Lower lobe of right lung (tissue), 2 donors: ENCODE results near the gene ELF1. TPM values are rescaled to one million over a fixed set of nuclear protein-coding genes. Genes with fewer than 3 reads are reported as not detected.
"Not testable (repeated sequence)": the region's sequence is repeated elsewhere in the genome, so short reads cannot be mapped to it uniquely, and the experiment has no call there.

Experiments
- ATAC-seq, 2 donors: fragments of 200-7000 bp; cut with Tn5 transposase; one replicate each; pipeline ENCODE4 v1.9.1; 2020 to 2022; ENCODE audit warnings: mild to moderate bottlenecking in 2 of 2, moderate library complexity in 2 of 2
- DNase-seq: peaks from one replicate; pipeline ENCODE4 v3.0.0-alpha.2; 2020
- H3K27ac ChIP-seq: fragments of 200-600 bp; one replicate; pipeline ENCODE4 v1.8.0; 2022
- H3K27me3 ChIP-seq: fragments of 200-600 bp; one replicate; pipeline ENCODE4 v1.8.0; 2022; ENCODE audit warnings: low read depth
- H3K36me3 ChIP-seq: fragments of 200-600 bp; one replicate; pipeline ENCODE4 v1.8.0; 2022; ENCODE audit warnings: mild to moderate bottlenecking
- H3K4me1 ChIP-seq: fragments of 200-600 bp; one replicate; pipeline ENCODE4 v1.8.0; 2022
- H3K4me3 ChIP-seq: fragments of 200-600 bp; one replicate; pipeline ENCODE4 v1.8.0; 2022; ENCODE audit warnings: mild to moderate bottlenecking
- H3K9me3 ChIP-seq: fragments of 200-600 bp; one replicate; pipeline ENCODE4 v1.8.0; 2022
- intact Hi-C: fragments of 100-400 bp; cut with DNase I; formaldehyde crosslinking; loops from one replicate; pipeline ENCODE4 v1.11.0; 2022
- total RNA-seq: library from RNA; stranded (reverse); fragmentation: NEBNext Ultra II Directional; extraction: Animal tissue kit (Norgen Biotek cat#: 25700); gene quantifications from one replicate; pipeline ENCODE4 v1.2.1, GENCODE V29; 2021
- TF ChIP-seq, protein P1 (sequence below): fragments of 200-600 bp; IDR thresholded peaks from one replicate; pipeline ENCODE4 v1.8.0; 2022; ENCODE audit warnings: antibody characterized with exemption, mild to moderate bottlenecking
- donor health status: DM: no; HTN: yes; CAD: no; lungs with severe emphysema.

The ELF1 gene
- total RNA-seq, 1 donor from 2014 or later = 98.1 TPM

DNA sequence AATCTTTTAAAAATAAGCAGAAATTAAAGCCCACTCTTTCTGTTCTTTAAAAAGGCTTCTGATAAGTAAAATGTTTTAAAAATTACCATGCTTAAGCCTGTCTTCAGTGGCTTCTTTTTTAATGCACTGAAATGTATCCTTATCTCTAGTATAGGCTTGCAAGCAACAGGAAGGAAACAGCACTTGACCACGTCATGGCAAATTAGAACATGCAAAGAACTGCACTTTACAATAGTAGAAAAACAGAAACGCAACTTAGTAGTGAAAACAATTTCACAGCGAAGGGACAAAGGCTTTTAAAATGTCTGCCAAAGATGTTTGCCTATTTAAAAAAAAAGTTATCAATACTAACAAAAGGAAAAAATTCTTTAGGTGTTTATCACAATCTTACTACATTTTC lies 36.3 kb downstream of the ELF1 start:
- H3K27me3 ChIP-seq = no peaks in the 10 kb centered on the region
- TF ChIP-seq, protein P1, sequence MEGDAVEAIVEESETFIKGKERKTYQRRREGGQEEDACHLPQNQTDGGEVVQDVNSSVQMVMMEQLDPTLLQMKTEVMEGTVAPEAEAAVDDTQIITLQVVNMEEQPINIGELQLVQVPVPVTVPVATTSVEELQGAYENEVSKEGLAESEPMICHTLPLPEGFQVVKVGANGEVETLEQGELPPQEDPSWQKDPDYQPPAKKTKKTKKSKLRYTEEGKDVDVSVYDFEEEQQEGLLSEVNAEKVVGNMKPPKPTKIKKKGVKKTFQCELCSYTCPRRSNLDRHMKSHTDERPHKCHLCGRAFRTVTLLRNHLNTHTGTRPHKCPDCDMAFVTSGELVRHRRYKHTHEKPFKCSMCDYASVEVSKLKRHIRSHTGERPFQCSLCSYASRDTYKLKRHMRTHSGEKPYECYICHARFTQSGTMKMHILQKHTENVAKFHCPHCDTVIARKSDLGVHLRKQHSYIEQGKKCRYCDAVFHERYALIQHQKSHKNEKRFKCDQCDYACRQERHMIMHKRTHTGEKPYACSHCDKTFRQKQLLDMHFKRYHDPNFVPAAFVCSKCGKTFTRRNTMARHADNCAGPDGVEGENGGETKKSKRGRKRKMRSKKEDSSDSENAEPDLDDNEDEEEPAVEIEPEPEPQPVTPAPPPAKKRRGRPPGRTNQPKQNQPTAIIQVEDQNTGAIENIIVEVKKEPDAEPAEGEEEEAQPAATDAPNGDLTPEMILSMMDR = no peak
- ATAC-seq (peak; percentile 76 to 84), DNase-seq (no peak)
- intact Hi-C loops = no loop called here
- peaks cover 78% of the 10 kb centered on the region for H3K4me1 ChIP-seq
- H3K36me3 ChIP-seq = no peaks in the 10 kb centered on the region
- peak overlapping the region; percentile 45 for H3K4me3 ChIP-seq
- no peaks in the 10 kb centered on the region for H3K9me3 ChIP-seq
- H3K27ac ChIP-seq = peak overlapping the region; percentile 83

DNA sequence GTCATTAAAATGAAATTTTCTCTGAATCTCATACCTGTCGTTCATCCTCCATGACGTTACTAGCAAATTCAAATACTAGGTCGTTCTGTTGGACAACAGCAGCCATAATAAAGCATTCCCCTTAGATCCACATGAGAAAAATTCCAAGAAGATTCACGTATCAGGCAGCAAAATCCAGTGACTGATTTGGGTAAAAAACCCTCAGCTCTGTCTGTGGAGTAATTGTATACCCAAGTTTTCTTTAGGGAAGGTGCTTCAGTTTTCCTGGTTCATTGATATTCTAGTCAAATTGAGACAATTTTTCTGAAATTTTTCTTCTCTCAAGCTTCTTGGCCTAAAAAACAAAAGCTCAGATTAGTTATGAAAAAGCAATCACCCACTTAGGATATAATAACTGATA lies 37.2 kb downstream of the ELF1 start:
- intact Hi-C loops = no loop called here
- no peak for ATAC-seq

DNA sequence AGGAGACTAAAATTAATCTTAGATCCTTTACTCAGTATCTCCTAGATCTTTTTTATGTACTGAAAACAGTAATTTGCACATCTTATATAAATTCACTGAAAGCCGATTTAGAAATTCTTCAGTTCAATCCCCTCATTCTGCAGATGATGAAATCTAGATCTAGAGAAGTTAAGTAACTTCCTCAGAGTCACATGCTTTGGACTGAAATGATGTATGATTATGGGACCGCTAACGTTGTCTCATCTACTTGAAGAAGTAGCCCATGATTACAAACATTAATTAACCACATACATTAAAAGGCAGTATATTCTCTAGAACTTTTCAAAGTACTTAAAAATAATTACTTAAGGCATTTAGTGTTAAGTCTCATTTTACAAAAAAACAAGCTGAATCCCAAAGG lies 37.8 kb downstream of the ELF1 start:
- Histone ChIP-seq H3K27me3 (no peaks in the 10 kb centered on the region), H3K4me3 (peak overlapping the region; percentile 45), H3K36me3 (peaks cover 4% of the 10 kb centered on the region), H3K9me3 (no peaks in the 10 kb centered on the region), H3K27ac (peak overlapping the region; percentile 83), H3K4me1 (peaks cover 88% of the 10 kb centered on the region)
- DNase-seq = no peak
- peak; percentile 46 to 49 for ATAC-seq
- intact Hi-C loops = no loop called here
- TF ChIP-seq, protein P1 = no peak

More for the DNA sequence above, 37.2 kb downstream of the ELF1 start:
- Histone ChIP-seq H3K4me3 (peak overlapping the region; percentile 45), H3K36me3 (no peaks in the 10 kb centered on the region), H3K9me3 (no peaks in the 10 kb centered on the region), H3K4me1 (peaks cover 86% of the 10 kb centered on the region), H3K27me3 (no peaks in the 10 kb centered on the region), H3K27ac (peak overlapping the region; percentile 83)
- no peak for DNase-seq
- TF ChIP-seq, protein P1 = no peak

DNA sequence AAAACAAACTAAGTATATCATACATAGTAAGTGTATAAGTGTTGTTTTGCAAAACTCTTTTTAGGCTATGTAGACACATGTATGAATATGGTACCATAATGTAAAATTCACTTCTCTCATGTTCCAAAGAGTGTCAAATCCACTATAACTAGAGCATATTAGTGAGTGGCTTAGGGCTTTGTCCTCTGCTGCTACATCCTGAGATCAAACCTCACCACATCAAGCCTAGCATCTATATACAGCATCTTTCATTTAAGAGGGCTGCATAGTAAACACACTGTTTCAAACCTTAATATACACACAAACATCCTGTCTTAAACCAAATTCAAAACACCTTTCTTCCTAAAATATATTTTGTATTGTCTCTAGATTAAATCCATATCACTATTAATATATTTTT lies 38.7 kb downstream of the ELF1 start:
- H3K4me1 ChIP-seq = peaks cover 88% of the 10 kb centered on the region
- TF ChIP-seq, protein P1 = no peak
- ATAC-seq (no peak), DNase-seq (no peak)
- peak overlapping the region; percentile 83 for H3K27ac ChIP-seq
- H3K27me3 ChIP-seq = no peaks in the 10 kb centered on the region
- H3K9me3 ChIP-seq = no peaks in the 10 kb centered on the region
- peaks cover 8% of the 10 kb centered on the region for H3K36me3 ChIP-seq
- peak overlapping the region; percentile 45 for H3K4me3 ChIP-seq
- intact Hi-C loops = no loop called here

DNA sequence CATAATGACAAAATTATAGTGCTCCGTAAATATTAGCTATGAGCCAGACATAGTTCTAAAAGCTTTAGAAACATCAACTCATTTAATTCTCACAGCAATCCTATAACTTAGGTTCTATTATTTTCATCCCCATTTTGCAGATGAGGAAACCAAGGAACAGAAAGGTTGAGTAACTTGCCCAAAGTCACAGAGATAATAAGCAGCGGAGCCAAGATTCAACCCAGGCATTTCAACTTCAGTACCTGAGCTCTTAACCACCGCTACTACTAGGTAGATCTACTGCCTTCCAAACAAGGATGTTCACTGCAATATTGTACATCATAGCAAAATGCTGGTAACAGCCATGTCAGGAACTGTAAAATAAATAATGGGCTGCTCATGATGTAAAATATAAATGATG lies 39.9 kb downstream of the ELF1 start:
- ATAC-seq = no peak
- H3K4me3 ChIP-seq = peak overlapping the region; percentile 45
- intact Hi-C loops = no loop called here
- peaks cover 88% of the 10 kb centered on the region for H3K4me1 ChIP-seq
- H3K27ac ChIP-seq = peak overlapping the region; percentile 83
- TF ChIP-seq, protein P1 = no peak
- no peak for DNase-seq
- peaks cover 8% of the 10 kb centered on the region for H3K36me3 ChIP-seq
- no peaks in the 10 kb centered on the region for H3K9me3 ChIP-seq
- H3K27me3 ChIP-seq = no peaks in the 10 kb centered on the region

DNA sequence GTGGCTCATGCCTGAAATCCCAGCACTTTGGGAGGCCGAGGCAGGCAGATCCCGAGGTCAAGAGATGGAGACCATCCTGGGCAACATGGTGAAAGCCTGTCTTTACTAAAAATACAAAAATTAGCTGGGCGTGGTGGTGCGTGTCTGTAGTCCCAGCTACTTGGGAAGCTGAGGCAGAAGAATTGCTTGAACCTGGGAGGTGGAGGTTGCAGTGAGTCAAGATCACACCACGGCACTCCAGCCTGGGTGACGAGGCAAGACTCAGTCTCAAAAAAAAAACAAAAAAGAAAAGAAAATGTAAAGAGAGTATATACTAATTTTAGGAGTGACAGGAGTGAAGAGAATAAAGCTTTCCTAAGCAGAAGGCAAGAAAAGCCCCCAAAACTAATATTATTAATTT lies 41.0 kb downstream of the ELF1 start:
- H3K9me3 ChIP-seq, ATAC-seq, H3K27me3 ChIP-seq, H3K4me3 ChIP-seq, H3K27ac ChIP-seq, intact Hi-C loops, DNase-seq, H3K36me3 ChIP-seq: not testable (repeated sequence)
- peaks cover 88% of the 10 kb centered on the region for H3K4me1 ChIP-seq
